ENCODE results near the gene SLC17A5. TPM values are rescaled to one million over a fixed set of nuclear protein-coding genes. Genes with fewer than 3 reads are reported as not detected.

SLC17A5 gene
- total RNA-seq, 1 donor from 2014 or later: 7.5 TPM

DNA sequence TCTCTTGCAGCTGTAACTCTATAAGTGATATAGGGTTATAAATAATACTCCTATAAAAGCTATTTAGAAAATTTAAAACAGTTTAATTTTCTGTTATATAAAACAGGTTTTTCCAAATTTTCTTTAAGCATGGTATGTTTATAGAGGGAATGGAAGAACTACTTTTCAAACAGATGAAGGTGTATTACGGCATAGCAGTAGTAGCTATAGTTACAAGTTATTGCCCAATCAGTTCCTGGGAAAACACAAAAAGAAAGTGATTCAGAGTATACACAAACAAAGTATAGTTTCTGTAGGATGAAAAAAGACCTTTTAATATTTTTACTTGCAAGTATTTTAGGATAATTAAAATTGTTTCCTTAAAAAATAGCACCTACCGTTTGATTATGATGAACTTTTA, 9.8 kb downstream of the SLC17A5 start:
- ATAC-seq (ENCODE audit: low read depth) (no peak), DNase-seq (no peak)
- H3K27me3 Mint-ChIP-seq: no peaks in the 10 kb centered on the region
- TF ChIP-seq, protein P1, sequence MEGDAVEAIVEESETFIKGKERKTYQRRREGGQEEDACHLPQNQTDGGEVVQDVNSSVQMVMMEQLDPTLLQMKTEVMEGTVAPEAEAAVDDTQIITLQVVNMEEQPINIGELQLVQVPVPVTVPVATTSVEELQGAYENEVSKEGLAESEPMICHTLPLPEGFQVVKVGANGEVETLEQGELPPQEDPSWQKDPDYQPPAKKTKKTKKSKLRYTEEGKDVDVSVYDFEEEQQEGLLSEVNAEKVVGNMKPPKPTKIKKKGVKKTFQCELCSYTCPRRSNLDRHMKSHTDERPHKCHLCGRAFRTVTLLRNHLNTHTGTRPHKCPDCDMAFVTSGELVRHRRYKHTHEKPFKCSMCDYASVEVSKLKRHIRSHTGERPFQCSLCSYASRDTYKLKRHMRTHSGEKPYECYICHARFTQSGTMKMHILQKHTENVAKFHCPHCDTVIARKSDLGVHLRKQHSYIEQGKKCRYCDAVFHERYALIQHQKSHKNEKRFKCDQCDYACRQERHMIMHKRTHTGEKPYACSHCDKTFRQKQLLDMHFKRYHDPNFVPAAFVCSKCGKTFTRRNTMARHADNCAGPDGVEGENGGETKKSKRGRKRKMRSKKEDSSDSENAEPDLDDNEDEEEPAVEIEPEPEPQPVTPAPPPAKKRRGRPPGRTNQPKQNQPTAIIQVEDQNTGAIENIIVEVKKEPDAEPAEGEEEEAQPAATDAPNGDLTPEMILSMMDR (IDR thresholded peaks at IDR 0.05): no peak
- ChIA-PET CTCF (interaction anchor here (1.0 kb wide), 1 partner anchor 8 kb away, joined by 4 read pairs; no protein-coding TSS in a partner anchor), POLR2A (interaction anchor here (0.6 to 1.7 kb wide), 4 partner anchors 9 to 130 kb away, joined by 3 to 4 read pairs (median 4); partner anchors contain the start of gene SLC17A5)
- peaks cover 9% of the 10 kb centered on the region for H3K4me1 Mint-ChIP-seq
- no peak overlapping the region for H3K27ac Mint-ChIP-seq
- H3K4me3 Mint-ChIP-seq: no peak overlapping the region
- no peaks in the 10 kb centered on the region for H3K9me3 Mint-ChIP-seq
- peaks cover 34% of the 10 kb centered on the region for H3K36me3 Mint-ChIP-seq (ENCODE audit: low read depth)
- intact Hi-C loops (cut with micrococcal nuclease): no loop called here

DNA sequence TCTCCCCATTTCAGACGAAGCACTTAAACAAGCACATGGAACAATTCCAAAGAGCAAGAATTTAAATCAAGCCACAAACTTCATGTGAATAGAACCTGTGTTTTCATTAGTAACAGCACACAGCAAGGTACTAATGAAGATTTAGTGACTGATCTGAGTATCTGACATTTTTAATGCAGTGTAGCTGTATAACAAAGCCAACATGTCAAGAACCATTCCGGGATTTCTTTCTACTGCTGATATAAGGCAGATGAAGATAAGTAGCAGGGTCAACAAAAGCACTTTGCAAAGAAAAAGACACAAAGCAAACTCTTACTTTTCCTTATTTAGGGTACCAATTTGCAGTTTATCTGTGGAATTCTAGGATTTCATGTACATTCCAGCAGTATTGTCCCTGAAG, 11.3 kb downstream of the SLC17A5 start:
- POLR2A ChIA-PET: no interaction called here
- no peaks in the 10 kb centered on the region for H3K27me3 Mint-ChIP-seq
- no peak overlapping the region for H3K4me3 Mint-ChIP-seq

DNA sequence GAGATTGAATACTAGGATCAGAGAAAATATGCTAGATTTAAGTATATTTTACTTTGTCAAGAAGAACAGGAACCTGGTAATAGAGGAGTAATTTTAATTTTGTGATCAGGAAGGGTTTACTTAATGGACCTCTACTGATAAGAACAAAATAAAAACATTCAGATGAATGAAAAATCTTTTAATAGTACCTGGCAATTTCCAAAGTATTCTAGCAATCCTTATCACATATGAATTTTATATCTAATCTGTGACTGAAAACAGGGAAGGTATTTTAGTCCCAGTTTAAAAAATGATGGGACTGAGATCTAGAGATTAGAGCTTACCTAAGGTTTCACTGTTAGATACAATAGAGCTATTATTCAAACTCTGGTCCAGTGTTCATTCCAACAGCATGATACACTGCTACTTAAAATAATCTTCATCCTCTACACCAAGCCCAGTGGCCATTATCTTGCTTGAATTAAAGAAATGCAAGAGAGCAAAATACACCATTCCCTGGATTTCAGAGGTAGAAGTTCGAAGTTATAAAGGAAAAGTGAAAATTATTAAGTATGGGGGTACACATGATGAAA, 13.5 kb downstream of the SLC17A5 start:
- H3K4me1 Mint-ChIP-seq: peaks cover 5% of the 10 kb centered on the region
- TF ChIP-seq, protein P1 (IDR thresholded peaks at IDR 0.05): no peak
- H3K36me3 Mint-ChIP-seq (ENCODE audit: low read depth): peaks cover 56% of the 10 kb centered on the region
- DNase-seq: no peak
- H3K9me3 Mint-ChIP-seq: no peaks in the 10 kb centered on the region
- no peaks in the 10 kb centered on the region for H3K27me3 Mint-ChIP-seq
- ATAC-seq (ENCODE audit: low read depth): no peak
- intact Hi-C loops (cut with micrococcal nuclease): no loop called here
- no peak overlapping the region for H3K4me3 Mint-ChIP-seq
- POLR2A ChIA-PET: interaction anchor here (0.5 kb wide), 1 partner anchor 165 kb away, joined by 5 read pairs; no protein-coding TSS in a partner anchor
- CTCF ChIA-PET: no interaction called here
- no peak overlapping the region for H3K27ac Mint-ChIP-seq

More for the DNA sequence above, 11.3 kb downstream of the SLC17A5 start:
- no peak for ATAC-seq (ENCODE audit: low read depth)
- CTCF ChIA-PET: interaction anchor here (1.7 kb wide), 1 partner anchor 10 kb away, joined by 7 read pairs; the partner anchor contains the start of gene SLC17A5
- Mint-ChIP-seq H3K9me3 (no peaks in the 10 kb centered on the region), H3K27ac (no peak overlapping the region), H3K36me3 (ENCODE audit: low read depth) (peaks cover 39% of the 10 kb centered on the region), H3K4me1 (peaks cover 9% of the 10 kb centered on the region)
- TF ChIP-seq, protein P1 (IDR thresholded peaks at IDR 0.05): no peak
- intact Hi-C loops (cut with micrococcal nuclease): no loop called here
- no peak for DNase-seq

DNA sequence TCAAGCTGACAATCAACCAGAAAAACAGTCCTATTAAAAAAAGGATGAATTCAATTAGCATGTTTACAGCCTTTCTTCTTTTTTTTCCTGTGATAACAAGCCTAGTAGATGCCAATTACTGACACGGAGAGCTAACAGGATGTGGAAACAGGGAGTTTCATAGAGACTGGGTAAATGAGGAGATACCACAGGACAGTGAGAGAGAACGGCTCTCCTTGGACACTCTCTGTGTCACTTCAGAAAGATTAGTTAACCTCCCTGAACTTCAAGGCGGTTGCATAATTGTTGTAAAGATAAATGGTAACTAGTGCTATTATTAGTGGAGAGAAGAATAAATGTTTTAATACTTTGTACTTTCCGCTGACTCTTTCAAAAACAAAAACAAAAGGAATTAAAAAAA, 14.8 kb downstream of the SLC17A5 start:
- Mint-ChIP-seq H3K4me3 (no peak overlapping the region), H3K9me3 (no peaks in the 10 kb centered on the region), H3K36me3 (ENCODE audit: low read depth) (peaks cover 64% of the 10 kb centered on the region), H3K4me1 (no peaks in the 10 kb centered on the region), H3K27ac (no peak overlapping the region), H3K27me3 (no peaks in the 10 kb centered on the region)
- CTCF ChIA-PET: no interaction called here
- TF ChIP-seq, protein P1 (IDR thresholded peaks at IDR 0.05): no peak
- intact Hi-C loops (cut with micrococcal nuclease): no loop called here
- ATAC-seq (ENCODE audit: low read depth) (no peak), DNase-seq (no peak)
- POLR2A ChIA-PET: no interaction called here

DNA sequence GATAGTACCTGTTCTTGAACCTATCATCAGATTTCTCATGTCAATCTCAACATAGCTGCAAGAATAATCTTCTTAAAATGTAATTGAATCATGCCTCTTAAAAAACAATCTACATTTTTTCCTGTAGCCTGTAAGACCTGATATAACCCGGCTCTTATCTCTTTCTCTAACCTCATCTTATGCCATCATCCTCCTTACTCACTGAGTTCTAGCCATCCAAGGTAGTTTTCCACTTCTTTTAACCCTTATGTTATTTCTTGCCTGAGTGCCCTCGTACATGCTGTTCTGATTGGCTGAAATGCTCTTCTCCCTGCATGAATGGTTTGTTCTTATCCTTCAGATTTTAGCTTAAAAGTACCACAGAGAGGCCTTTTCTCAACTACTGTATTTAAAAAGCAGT, 16.4 kb downstream of the SLC17A5 start:
- CTCF ChIA-PET: no interaction called here
- Mint-ChIP-seq H3K27ac (no peak overlapping the region), H3K4me1 (no peaks in the 10 kb centered on the region), H3K36me3 (ENCODE audit: low read depth) (peaks cover 61% of the 10 kb centered on the region), H3K9me3 (no peaks in the 10 kb centered on the region), H3K4me3 (no peak overlapping the region), H3K27me3 (no peaks in the 10 kb centered on the region)
- POLR2A ChIA-PET: no interaction called here
- TF ChIP-seq, protein P1 (IDR thresholded peaks at IDR 0.05): no peak
- no peak for DNase-seq
- intact Hi-C loops (cut with micrococcal nuclease): no loop called here
- ATAC-seq (ENCODE audit: low read depth): no peak

Measured in activated B cell treated with CpG ODN at 0.5 μM for 24 hours (primary cell).